ENCODE data around the gene BRSK1. TPM values are rescaled to one million over a fixed set of nuclear protein-coding genes. Genes with fewer than 3 reads are reported as not detected.

Gene BRSK1
- total RNA-seq, 2 experiments from 2014 or later, result 2.6 to 2.7 TPM

GRCh38 chr19:55266404-55266803 is 17.4 kb upstream of the BRSK1 start:
- ATAC-seq (ENCODE audit: poor library complexity) (no peak), DNase-seq (no peak)
- H3K4me1 Mint-ChIP-seq (ENCODE audit: low read depth), result peaks cover 6% of the 10 kb centered on the region
- Histone ChIP-seq H3K4me3 (ENCODE audit: low read length) (no peak overlapping the region), H3K27me3 (ENCODE audit: control insufficient read depth in 1 of 2, insufficient read depth in 2 of 2, low read length in 2 of 2) (no peaks in the 10 kb centered on the region), H3K27ac (ENCODE audit: low read depth in 1 of 2, low read length in 2 of 2) (no peak overlapping the region), H3K36me3 (ENCODE audit: insufficient read depth, low read length) (peaks cover 10% of the 10 kb centered on the region), H3K9me3 (ENCODE audit: control insufficient read depth in 1 of 2, insufficient read depth in 1 of 2, low read length in 2 of 2) (peaks cover 0 to 5% of the 10 kb centered on the region in 2 experiments), H3K4me1 (ENCODE audit: insufficient read depth, low read length) (no peaks in the 10 kb centered on the region)
- no peak overlapping the region for H3K27ac Mint-ChIP-seq
- no peaks in the 10 kb centered on the region for H3K9me3 Mint-ChIP-seq
- CTCF ChIA-PET, result no interaction called here
- no peak overlapping the region for H3K4me3 Mint-ChIP-seq
- H3K36me3 Mint-ChIP-seq (ENCODE audit: low read depth), result peaks cover 37% of the 10 kb centered on the region
- POLR2A ChIA-PET, result no interaction called here
- TF ChIP-seq CTCF (IDR thresholded peaks at IDR 0.05), result no peak
- H3K27me3 Mint-ChIP-seq, result no peaks in the 10 kb centered on the region
- intact Hi-C loops (cut with DNase I, micrococcal nuclease), result no loop called here

GRCh38 chr19:55266840-55267239 is 17.0 kb upstream of the BRSK1 start:
- Histone ChIP-seq H3K36me3 (ENCODE audit: insufficient read depth, low read length) (peaks cover 10% of the 10 kb centered on the region), H3K9me3 (ENCODE audit: control insufficient read depth in 1 of 2, insufficient read depth in 1 of 2, low read length in 2 of 2) (peaks cover 0 to 5% of the 10 kb centered on the region in 2 experiments), H3K4me3 (ENCODE audit: low read length) (no peak overlapping the region), H3K27me3 (ENCODE audit: control insufficient read depth in 1 of 2, insufficient read depth in 2 of 2, low read length in 2 of 2) (no peaks in the 10 kb centered on the region), H3K27ac (ENCODE audit: low read depth in 1 of 2, low read length in 2 of 2) (no peak overlapping the region), H3K4me1 (ENCODE audit: insufficient read depth, low read length) (no peaks in the 10 kb centered on the region)
- no peaks in the 10 kb centered on the region for H3K9me3 Mint-ChIP-seq
- POLR2A ChIA-PET, result no interaction called here
- CTCF ChIA-PET, result no interaction called here
- DNase-seq (no peak), ATAC-seq (ENCODE audit: poor library complexity) (no peak)
- H3K27me3 Mint-ChIP-seq, result no peaks in the 10 kb centered on the region
- H3K27ac Mint-ChIP-seq, result no peak overlapping the region
- peaks cover 41% of the 10 kb centered on the region for H3K36me3 Mint-ChIP-seq (ENCODE audit: low read depth)
- H3K4me1 Mint-ChIP-seq (ENCODE audit: low read depth), result peaks cover 6% of the 10 kb centered on the region
- intact Hi-C loops (cut with DNase I, micrococcal nuclease), result no loop called here
- no peak for TF ChIP-seq CTCF (IDR thresholded peaks at IDR 0.05)
- H3K4me3 Mint-ChIP-seq, result no peak overlapping the region

- Mint-ChIP-seq H3K36me3 (ENCODE audit: low read depth) (peaks cover 56% of the 10 kb centered on the region), H3K27ac (no peak overlapping the region), H3K4me3 (no peak overlapping the region), H3K27me3 (no peaks in the 10 kb centered on the region), H3K9me3 (no peaks in the 10 kb centered on the region), H3K4me1 (ENCODE audit: low read depth) (peaks cover 6% of the 10 kb centered on the region)
- Histone ChIP-seq H3K4me1 (ENCODE audit: insufficient read depth, low read length) (no peaks in the 10 kb centered on the region), H3K36me3 (ENCODE audit: insufficient read depth, low read length) (peaks cover 28% of the 10 kb centered on the region), H3K27me3 (ENCODE audit: control insufficient read depth in 1 of 2, insufficient read depth in 2 of 2, low read length in 2 of 2) (no peaks in the 10 kb centered on the region), H3K4me3 (ENCODE audit: low read length) (no peak overlapping the region), H3K27ac (ENCODE audit: low read depth in 1 of 2, low read length in 2 of 2) (no peak overlapping the region), H3K9me3 (ENCODE audit: control insufficient read depth in 1 of 2, insufficient read depth in 1 of 2, low read length in 2 of 2) (no peaks in the 10 kb centered on the region)
- ChIA-PET CTCF (no interaction called here), POLR2A (interaction anchor here (0.7 kb wide), 1 partner anchor 10 kb away, joined by 3 read pairs; no protein-coding TSS in a partner anchor)
- intact Hi-C loops (cut with DNase I, micrococcal nuclease), result no loop called here
- TF ChIP-seq CTCF (IDR thresholded peaks at IDR 0.05), result no peak
- ATAC-seq (ENCODE audit: poor library complexity) (no peak), DNase-seq (no peak)
Measured at GRCh38 chr19:55269299-55269698, 14.5 kb upstream of the BRSK1 start.
